GM19035 (cell line): ENCODE data around the gene RPUSD2.

Experiments used
- ATAC-seq: cut with Tn5 transposase; IDR thresholded peaks from one replicate; pipeline ENCODE4 v1.9.1; 2021; ENCODE audit not compliant: unreplicated experiment

The RPUSD2 gene, protein sequence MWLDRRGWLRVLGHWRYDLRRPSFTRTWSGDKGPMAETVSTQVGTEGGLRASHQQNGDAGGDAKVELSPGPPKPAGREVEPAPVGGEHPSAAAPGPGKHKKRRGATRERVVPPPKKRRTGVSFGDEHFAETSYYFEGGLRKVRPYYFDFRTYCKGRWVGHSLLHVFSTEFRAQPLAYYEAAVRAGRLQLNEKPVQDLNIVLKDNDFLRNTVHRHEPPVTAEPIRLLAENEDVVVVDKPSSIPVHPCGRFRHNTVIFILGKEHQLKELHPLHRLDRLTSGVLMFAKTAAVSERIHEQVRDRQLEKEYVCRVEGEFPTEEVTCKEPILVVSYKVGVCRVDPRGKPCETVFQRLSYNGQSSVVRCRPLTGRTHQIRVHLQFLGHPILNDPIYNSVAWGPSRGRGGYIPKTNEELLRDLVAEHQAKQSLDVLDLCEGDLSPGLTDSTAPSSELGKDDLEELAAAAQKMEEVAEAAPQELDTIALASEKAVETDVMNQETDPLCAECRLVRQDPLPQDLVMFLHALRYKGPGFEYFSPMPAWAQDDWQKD

DNA sequence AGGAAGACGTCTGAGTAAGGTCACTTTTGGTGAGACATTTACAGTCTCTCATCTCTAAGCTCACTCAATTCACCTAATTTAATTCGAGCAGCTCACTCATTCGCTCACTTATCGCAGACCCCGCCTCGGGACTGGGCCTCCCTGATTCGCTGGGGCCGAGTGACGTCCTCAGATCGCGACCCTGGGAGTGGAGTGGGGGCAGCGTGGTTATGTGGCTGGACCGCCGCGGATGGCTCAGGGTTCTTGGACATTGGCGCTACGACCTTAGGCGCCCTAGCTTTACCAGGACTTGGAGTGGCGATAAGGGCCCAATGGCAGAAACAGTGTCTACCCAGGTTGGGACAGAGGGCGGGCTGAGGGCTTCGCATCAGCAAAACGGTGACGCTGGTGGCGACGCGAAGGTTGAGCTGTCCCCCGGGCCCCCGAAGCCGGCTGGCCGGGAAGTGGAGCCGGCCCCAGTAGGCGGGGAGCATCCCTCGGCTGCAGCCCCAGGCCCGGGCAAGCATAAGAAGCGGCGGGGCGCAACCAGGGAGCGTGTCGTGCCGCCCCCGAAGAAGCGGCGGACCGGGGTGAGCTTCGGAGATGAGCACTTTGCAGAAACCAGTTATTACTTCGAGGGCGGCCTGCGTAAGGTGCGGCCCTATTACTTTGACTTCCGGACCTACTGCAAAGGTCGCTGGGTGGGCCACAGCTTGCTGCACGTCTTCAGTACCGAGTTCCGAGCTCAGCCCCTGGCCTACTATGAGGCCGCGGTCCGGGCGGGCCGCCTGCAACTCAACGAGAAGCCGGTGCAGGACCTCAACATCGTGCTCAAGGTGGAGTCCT is at the start of gene RPUSD2:
Gene RPUSD2 (plus strand): TSS at position 171 of the 825 bp plus-strand sequence. CDS start 39 bp downstream, at position 210.
- ATAC-seq = peak; percentile 61

DNA sequence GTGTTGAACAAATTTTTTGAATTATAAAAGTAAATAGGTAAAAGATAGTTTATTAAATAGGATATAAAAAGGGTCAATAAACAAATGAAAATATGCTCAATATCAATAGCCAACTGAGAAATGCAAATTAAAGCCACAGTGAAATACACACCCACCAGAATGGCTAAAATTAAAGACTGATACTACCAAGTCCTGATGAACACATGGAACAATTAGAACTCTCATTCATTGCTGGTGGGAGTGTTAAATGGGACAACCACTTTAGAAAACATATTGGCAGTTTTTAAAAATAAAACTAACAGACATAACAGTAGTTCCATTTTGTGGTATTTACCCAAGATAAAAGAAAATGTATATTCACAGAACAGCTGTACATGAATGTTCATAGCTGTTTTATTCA is 45.5 kb upstream of the RPUSD2 start:
- no peak for ATAC-seq

DNA sequence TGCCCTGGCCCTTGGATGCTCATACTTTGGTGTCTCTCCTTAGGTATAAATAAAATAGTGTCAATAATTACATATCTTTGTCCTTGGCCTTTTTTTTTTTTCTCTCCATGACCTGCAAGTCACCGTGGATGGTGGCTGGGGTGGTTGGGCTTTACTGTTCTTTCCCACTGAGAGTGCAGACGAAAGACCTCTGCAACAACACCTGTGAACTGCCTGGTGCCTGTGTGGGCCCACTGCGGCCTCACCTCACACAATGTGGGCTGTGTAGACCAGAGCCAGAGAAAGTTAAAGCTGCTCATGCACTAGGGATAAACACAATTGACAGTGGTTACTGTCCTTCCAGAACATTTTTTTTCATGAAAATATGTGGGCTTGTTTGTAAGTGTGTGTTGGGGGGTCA is 43.2 kb upstream of the RPUSD2 start:
- ATAC-seq = no peak

DNA sequence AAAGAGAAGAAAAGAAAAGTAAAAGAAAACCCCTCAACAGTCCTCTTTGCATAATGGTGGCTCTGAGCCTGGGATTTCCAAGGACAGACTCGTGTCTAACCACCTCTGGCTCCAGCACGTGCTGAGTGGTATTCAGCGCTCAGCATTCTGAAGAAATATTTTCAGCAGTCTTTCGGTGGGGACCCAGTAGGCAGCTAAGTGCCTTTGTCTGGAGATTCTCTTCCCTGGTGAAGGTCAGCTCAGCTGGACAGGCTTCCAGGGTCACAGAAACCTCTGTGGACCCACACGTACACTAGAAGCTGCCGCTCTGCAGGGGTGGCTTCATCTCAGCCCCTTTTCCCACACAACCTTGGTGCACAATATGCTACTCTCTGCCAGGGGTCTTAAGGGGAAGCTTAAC is 40.3 kb upstream of the RPUSD2 start:
- ATAC-seq = no peak

DNA sequence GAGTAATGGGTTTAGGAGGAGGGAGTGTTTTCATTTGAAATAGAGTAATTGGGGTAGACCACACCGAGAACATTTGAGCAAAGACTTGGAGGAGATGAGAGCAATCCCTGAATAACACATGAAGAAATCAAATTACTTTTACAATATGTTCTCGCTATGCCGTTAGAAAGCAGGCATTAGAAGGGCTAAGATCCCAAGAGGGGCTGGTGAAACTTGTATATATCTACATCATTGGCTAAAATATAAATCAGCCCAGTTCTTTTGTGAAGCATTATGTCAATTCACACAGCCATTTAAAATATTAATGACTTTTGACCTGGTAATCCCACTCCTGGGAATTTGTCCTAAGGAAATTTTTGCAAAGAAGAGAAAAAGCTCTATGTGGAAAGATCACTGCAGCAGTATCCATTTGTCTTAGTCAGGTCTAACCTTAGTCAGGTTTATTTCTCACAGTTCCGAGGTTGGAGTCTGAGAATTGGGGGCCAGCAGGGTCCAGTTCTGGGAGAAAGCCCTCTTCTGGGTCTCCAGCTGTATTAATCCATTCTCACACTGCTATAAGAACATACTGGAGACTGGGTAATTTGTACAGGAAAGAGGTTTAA is 35.2 kb upstream of the RPUSD2 start:
- no peak for ATAC-seq

DNA sequence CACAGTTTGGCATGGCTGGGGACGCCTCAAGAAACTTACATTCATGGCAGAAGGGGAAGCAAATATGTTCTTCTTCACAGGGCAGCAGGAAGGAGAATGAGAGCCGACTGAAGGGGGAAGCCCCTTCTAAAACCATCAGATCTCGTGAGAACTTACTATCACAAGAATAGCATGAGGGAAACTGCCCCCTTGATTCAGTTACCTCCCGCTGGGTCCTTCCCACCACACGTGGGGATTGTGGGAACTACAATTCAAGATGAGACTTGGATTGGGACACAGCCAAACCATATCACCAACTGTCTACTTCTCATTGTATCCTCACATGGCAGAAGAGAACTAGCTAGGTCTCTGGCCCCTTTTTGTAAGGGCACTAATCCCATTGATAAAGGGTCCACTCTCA is 34.7 kb upstream of the RPUSD2 start:
- no peak for ATAC-seq

DNA sequence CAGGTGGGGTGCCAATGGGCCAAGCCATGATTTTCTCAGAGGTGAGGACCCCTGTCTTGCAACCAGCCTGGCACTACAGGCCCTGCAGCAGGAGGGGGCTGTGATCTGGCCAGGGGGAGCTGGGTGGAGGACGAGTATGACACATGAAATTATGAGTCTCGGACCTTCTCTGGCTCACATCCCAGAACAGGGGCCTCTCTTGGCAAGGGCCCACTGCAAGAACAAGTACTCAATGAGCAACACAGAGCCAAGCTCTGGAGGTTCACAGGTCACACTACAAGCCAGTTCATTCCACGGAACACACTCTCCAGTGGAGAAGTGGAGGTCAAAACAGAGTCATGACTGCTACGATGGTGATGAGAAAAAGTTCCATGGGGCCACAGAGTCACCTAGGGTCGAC is 32.6 kb upstream of the RPUSD2 start:
- ATAC-seq = no peak

DNA sequence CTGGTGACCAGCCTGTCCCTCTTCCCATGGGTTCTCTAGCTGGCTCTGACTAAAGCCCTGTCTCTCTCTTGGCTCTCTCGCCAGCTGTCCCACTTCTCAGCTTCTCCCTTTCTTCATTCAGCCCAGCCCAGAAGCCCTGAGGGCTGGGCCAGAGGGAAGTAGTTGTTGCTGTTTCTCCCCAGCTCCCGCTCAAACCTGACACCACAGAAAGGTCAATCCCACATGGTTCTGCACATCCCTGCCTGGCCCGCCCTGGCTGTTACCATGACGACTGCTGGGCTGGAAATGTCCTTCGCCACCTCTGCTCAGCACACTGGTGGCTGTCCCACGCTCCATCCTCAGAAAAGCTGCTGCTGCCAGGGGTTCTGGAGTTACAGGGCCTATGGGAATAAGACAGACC is 30.1 kb upstream of the RPUSD2 start:
- no peak for ATAC-seq

DNA sequence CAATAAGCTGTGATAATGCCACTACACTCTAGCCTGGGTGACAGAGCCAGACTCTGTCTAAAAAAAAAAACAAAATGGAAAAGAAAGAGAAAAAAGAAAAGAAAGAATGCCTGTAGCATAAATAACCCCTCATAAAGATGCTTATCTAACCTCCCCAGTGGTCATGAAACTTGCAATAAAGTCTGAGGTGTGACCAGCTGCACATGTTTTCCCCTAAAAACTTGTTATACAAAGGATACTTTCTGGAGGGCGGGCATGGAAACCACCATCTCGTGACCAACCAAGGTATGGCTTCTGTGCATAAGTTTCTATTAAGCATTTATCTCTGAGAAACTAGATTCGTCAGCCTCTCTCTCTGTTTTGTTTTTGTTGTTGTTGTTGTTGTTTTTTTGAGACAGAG is 26.0 kb upstream of the RPUSD2 start:
- ATAC-seq = no peak

DNA sequence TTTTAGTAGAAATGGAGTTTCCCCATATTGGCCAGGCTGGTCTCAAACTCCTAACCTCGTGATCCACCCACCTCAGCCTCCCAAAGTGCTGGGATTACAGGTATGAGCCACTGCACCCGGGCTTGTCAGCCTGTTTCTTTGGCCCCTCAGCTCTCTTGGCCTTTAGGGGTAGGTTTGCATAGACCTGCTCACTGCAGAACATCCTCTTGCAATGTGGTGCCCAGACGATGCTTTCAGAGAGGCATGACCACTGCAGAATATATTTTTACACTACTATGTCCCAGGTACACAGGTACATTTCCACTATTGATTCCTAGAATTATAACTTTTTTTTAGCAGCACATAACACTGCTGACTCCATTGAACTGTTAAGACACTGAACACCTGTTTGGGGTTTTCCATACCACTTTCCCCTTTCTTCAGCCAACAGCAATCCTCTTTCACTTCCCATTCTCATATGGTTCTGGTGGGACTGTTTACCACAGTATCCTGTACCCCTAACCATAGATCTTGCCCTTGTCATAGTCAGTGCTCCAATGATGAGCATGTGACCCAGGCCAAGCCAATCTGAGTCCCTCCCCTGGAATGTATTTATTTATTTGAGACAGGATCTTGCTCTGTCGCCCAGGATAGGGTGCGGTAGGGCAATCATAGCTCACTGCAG is 25.3 kb upstream of the RPUSD2 start:
- no peak for ATAC-seq

DNA sequence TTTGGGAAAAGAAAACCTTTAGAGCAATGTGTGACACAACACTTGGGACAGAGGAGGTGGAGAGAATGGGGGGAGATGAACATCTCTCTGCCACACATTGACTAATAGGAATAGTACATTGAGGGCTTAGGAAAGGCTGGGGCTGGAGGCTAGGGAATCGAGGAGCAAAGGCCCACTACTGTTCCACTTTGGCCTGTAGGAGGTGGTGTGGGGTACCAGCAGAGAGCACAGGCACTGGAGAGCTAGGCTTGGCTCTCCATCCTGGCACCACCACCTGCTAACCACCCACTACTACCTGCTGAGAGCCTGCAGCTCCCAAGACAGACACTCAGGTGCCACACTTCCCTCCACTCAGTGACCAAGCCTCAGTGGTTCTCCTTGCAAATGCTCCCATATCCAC is 23.6 kb upstream of the RPUSD2 start:
- no peak for ATAC-seq

DNA sequence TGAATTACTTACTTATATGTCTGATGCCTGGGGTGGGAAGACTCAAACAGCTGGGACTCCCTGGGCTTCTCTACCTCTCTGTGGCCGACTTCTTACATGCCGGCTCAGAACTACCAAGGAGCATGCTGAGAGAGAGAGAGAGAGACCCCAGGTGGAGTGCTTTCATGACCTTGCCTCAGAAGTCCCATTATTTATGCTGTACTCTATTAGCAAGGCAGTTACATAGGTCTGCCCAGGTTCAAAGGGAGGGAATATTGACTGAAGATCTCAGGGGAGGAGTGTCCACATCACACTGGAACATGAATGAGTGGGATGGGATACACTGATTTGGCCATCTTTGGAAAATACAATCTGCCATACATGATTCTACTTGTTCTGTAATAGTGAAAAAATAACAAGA is 20.5 kb upstream of the RPUSD2 start:
- ATAC-seq = no peak

DNA sequence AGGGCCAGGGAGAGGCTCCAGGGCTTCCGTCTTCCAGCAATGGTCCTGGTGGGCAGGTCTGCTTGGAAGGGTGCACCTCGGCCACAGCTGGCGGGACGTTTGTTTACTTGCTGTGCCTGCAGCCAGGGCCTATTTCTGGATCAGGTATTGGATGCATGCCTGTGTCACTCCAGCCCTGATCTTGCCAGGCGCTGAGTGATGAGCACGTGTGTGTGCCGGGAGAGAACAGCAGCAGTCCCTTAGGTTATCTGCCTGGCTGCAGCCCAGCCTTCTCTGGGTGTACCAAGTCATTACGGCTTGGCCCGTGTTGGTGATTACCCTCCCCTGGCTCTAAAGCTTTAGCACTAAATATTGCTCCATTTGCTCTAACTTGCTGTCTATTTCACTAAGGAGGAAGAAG is 19.2 kb upstream of the RPUSD2 start:
- ATAC-seq = no peak

DNA sequence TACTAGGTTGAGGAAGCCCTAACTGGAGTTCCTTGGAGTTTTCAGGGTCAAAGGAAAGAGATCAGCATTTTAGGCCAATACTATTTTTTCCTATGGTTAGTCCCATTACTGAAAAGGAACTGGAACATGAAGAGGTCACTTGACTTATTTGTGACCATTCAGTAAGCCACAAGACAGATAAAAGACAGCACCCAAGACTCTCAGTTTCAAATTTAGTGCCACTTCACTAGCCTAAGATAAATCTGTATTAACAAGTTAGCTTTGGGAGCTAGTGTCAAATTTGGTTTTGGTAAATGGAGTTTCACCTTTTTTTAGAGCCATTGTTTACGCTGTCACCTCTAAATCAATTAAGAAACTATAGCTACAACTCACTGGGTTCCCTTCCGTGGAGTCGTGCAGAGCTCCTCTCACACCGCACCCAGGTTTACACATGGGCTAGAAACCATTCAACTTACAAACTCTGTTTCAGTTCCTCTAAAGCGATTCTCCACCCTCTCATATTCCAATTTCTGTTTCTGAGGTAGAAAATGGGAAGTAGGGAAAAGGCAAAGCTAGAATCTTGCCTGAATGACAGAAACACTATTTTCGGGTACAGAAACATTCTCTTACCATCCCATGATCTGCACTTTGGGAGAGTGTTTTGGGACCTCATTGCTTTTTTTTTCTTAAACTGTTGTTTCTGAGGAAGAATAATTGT is 18.6 kb upstream of the RPUSD2 start:
- ATAC-seq = peak; percentile 79

DNA sequence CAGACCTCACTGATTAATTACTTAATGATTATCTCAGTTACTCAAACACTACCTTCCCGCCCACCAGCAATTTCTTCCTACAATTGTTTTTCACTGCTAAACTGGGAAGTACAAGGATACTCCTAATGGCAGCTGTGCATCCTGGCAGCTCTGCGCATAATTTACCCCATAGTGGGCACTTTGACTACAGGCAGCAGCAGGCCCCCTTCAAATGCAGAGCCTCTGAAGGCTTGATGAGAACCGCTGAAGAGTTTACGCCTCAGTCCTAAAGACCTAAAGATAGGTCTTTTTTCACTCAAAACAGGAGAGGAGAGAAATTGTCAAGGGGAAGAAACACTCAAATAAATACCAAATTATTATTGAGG is 15.0 kb upstream of the RPUSD2 start:
- ATAC-seq = no peak

DNA sequence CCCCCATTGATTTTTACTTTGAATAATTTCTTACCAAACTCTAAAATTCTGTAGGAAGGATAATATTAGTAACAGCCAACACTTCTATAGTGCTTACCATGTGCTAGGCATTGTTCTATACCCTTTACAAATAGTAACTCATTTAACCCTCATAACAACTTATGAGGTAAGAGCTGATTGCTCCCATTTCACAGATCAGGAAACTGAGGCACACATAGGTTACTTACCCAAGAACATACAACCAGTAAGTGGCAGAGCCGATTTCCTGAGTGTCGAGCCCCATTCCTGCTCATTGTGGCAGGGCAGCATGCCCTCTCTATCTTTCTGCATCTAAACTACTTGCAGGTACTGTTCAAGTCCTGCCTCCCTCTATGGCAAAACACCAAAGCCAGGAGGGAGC is 13.2 kb upstream of the RPUSD2 start:
- ATAC-seq = no peak

DNA sequence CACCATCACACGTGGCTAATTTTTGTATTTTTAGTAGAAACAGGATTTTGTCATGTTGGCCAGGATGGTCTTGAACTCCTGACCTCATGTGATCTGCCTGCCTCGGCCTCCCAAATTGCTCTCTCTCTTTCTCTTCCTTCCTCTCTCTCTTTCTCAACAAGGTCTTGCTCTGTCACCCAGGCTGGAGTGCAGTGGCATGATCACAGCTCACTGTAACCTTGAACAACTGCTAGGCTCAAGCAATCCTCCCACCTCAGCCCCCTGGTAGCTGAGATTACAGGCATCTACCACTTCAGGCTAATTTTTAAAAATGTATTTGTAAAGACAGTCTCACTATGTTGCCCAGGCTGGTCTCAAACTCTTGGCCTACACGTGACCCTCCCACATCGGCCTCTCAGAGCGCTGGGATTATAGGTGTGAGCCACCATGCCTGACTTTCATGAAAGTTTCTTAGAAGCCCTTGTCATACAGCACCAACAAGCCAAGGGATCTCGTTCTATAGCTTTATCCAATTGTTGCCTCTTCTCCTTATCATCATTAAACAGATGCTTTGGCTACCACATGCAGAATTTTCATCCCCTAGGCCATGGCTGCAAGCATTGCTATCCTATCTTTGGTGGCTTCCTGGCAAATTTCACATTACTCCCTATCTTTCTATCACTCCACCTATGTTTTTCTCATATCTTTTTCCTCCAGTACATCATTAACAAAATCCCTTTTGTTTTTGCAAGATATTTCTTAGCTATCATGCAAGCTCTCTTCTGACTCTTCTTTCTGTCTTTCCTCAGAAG is 10.0 kb upstream of the RPUSD2 start:
- ATAC-seq = no peak

DNA sequence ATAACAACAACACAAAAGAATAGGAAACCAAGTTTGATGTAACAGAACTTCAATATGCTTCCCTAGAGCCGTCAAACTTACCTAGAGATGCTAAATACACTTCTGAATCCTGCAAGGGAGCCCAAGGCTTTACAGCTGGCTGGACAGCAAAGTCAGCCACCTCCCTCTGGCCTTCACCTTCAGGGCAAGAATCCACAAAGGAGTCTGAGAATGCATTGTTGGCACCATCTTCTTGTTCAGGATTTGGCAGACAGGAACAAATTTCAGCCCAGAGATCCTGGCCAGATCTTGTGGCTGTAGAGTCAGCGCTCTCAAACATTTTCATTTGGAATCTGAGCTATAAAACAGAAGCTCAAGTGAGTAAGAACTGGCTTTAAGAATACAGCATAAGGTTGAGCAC is 6.4 kb upstream of the RPUSD2 start:
- no peak for ATAC-seq

DNA sequence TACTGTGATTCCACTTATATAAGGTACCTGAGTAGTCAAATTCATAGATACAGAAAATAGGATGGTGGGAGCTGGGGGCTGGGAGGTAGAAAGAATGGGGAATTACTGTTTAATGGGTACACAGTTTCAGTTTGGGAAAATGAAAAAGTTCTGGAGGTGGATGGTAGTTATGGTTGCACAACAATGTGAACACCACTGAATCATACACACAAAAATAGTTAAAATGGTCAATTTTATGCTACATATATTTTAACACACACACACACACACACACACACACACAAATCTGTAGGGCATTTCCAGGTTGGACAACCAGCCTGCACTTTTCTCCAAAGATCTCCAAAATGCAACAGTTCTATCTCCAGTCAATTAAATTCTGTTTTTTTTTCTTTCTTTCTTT is 5.7 kb upstream of the RPUSD2 start:
- ATAC-seq = no peak
